Erythroblast (primary cell): ENCODE results near the gene ARAP1.

Experiments used
- GATA1 ChIP-seq: IDR thresholded peaks from 2 replicates; pipeline ENCODE4 v1.6.1; 2011; ENCODE audit warnings: low read depth, mild to moderate bottlenecking, control low read depth, low read length, moderate library complexity
- POLR2A ChIP-seq: IDR thresholded peaks from 2 replicates; pipeline ENCODE4 v1.6.1; 2011; ENCODE audit warnings: mild to moderate bottlenecking, low read length

GRCh38 chr11:72760539-72761405 is 8.6 kb upstream of the ARAP1 start:
- peak; percentile 6 for TF ChIP-seq POLR2A
- no peak for TF ChIP-seq GATA1
